Muscle of back (tissue), 11 donors: Measurements from ENCODE around the gene SPATA46. TPM values are rescaled to one million over a fixed set of nuclear protein-coding genes. Genes with fewer than 3 reads are reported as not detected.

Experiments used
- DNase-seq, 3 donors: peaks; one replicate each; pipeline versions ENCODE4 v3.0.0 to v3.0.0-alpha.2; 2013
- polyA plus RNA-seq, 10 donors: library from polyadenylated mRNA; unstranded; fragments of 120-200 nt; gene quantifications; one replicate each; pipeline ENCODE4 v1.2.1, GENCODE V29; 2013; ENCODE audit not compliant: insufficient read length in 10 of 10

The SPATA46 gene
- polyA plus RNA-seq, 10 donors, result 0.13 to 0.81 (median 0.17) TPM; not detected in 7

GRCh38 chr1:162375463-162375862 is 1.2 kb downstream of the SPATA46 start:
- no peak for DNase-seq

DNA sequence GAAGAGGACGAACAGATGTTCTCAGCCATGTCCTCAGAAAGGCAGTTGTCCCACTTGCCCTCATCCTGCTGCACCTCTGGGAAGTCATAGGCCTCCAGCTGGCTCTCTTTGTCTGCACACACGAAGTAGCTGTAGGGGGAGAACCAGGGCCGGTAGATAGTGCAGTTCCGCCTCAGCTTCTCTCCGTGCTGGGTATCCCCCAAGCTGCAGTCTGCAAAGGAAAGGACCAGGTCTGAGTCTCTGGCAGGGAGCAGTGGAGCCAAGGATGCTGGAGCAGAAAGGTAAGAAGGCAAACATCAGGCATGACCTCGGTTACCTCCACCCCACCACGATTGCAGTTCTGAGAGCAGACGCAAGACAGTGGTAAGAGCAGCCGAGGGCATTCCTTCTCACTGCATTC is 2.2 kb downstream of the SPATA46 start:
- DNase-seq, result no peak

DNA sequence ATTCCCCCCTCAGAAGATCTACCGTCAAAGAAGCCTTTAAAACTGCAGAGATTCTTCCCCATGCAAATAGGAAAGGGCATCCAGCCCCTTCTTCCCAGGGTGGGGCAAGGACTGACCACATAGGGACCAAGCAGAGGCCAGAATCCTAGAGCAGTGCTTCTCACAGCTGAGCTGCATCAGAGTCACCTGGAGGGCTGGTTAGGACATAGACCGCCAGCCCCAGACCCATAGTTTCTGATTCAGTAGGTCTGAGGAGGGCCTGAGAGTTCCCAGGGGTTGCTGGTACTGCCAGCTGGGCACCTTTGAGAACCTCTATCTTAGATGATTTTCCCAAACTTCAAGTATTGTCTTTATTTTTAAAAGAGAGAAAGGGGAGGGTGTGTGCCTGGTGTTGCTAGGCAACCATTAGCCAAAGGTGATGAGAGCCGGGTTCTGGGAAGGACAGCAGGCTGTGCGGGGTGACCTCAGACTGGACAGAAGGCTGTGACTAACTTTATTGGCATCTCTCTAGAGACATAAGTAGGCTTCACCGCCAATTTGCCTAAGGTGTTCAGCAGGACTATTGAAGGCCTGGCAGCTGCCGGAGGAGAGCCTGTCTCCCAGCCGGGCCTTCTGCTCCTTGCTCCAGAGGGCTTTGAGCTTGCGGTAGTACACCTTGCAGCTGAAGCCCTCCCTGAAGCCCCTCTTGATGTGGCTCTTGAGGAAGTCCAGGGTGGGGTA is 3.0 kb downstream of the SPATA46 start:
- DNase-seq, result no peak

- DNase-seq, result no peak
Measured at GRCh38 chr1:162373072-162373427, 3.6 kb downstream of the SPATA46 start.

GRCh38 chr1:162372159-162373071 is 4.2 kb downstream of the SPATA46 start:
- no peak for DNase-seq

- DNase-seq, result no peak
Measured at GRCh38 chr1:162371611-162372010, 5.0 kb downstream of the SPATA46 start.

- no peak for DNase-seq
Measured at GRCh38 chr1:162370721-162371120, 5.9 kb downstream of the SPATA46 start.

- no peak for DNase-seq
Measured at GRCh38 chr1:162370161-162370560, 6.5 kb downstream of the SPATA46 start.

DNA sequence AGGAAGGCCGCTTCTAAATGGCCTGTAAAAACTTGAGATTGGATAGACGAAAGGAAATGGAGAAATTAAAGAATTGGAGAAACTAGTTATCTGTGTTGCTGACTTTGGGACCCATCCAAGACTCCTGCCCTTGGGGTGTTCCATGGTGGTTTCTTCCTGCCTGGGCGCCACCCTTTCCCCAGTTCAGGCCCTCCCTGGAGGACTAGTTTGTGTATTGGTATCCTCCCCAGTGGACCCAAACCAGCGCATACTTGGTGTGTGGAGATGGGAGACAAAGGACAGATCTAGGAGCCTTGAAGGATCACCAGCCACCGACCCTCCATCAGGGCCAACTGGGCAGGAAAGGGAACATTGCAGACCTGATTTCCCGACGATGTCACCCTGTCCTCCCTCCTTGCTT is 7.1 kb downstream of the SPATA46 start:
- no peak for DNase-seq

GRCh38 chr1:162368451-162368850 is 8.2 kb downstream of the SPATA46 start:
- no peak for DNase-seq

DNA sequence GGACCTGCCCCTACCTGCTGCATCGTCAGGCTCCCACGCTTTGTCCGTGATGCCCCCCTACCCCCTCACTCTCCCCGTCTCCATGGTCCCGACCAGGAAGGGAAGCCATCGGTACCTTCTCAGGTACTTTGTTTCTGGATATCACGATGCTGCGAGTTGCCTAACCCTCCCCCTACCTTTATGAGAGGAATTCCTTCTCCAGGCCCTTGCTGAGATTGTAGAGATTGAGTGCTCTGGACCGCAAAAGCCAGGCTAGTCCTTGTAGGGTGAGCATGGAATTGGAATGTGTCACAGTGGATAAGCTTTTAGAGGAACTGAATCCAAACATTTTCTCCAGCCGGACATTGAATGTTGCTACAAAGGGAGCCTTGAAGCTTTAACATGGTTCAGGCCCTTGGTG is 8.9 kb downstream of the SPATA46 start:
- no peak for DNase-seq

GRCh38 chr1:162367073-162367472 is 9.6 kb downstream of the SPATA46 start:
- peak in 1 of 3 donors; percentile 22 for DNase-seq

DNA sequence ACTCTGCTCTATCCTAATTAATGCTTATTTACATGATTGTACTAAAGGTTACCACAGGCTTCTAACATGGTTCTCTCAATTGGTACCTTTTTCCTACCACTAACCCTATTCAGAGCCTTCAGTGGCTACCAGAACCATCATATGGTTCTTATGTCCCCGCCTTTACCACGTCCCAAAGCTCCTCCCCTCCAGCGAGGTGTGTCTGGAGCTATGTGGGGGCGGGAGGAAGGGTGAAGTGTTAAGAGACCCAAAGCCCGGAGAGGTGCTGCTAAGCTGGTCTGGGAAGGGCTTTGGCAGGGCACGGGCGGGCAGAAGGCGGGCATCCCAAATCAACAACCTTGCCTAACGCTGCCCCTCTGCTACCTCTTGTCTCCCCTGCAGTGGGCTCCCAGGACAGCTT is 10.0 kb downstream of the SPATA46 start:
- DNase-seq, result no peak

DNA sequence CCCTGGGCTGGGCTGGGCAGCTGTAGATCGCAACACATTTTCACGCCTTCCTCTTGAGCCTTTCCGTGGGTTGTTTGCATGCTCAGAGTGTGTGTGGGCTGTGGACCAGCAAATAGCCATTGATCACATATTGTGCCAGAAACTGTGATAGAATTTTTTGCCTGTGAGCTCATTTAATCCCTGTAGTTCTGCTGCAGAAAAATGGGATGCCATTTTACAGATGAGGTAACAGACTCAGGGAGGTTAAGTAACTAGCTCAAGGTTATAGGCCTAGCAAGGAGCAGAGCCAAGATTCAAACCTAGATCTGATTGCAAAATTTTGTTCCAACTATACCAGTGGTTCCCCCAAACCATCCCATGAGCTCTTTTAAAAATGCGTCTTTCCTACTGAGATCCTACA is 10.5 kb downstream of the SPATA46 start:
- DNase-seq, result no peak

DNA sequence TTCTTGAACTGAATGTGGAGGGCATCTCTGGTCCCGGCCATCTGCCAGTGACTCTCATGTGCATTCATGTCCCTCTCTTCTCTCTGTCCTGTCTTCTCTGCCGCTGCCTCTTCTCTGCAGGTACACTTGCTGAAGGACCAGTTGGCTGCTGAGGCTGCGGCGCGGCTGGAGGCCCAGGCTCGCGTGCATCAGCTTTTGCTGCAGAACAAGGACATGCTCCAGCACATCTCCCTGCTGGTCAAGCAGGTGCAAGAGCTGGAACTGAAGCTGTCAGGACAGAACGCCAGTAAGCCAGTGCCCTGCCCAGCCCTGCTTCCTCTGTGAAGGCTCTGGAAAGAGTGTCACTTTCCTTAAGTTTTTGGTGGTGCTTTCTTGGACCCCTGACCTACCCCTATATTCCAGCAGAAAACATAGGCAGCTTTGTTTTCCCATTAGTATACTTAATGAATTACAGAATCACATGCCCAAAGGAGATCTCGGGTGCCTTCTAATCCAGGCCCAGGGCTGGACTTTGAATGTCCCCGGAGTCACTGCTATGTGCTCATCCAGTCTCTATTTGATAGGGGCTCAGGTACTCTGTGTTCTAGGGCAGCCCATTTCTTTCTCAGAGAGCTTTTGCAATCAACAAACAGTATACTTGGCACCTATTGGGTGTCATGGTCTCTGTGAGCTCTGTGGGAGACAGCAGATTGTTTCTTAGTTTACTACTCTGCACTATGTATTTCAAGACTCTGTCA is 11.2 kb downstream of the SPATA46 start:
- DNase-seq, result no peak

GRCh38 chr1:162364498-162364897 is 12.2 kb downstream of the SPATA46 start:
- DNase-seq, result no peak

DNA sequence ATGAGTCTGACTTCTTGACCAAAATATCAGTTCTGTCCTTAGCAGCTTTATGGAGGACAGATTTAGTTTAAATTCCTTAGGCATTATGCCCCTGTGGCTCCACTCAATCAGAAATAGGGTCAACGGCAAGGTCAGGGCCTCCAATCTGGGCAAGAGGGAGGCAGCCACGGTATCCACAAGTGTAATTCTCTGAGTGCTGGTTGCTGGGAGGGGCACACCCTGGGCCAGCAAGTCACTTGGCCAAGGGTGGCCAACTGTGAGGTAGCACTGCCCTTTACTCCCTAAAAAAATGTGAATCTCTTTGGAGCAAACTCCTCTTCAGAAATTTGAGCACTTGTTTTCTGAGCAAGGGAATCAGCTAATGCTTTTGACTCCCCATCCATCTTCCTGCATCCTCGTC is 12.8 kb downstream of the SPATA46 start:
- DNase-seq, result no peak

DNA sequence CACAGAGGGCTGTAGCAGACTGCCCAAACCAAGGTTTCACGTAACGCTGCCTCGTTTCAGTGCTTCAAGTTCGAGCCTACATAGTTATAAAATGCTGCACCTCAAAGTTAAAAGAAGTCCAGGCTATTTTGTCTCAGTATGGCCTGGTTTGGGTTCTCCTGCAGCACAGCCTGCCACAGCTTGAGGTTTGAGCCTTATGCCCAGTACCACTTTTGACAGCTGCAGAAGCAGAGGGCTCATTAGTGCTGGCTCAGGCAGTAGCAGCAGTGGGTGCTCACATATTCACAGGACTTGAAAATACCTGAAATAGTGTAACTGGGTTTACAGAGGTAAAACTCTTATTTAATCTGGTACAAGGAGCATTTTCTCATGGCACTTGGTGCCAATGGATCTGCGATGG is 15.3 kb downstream of the SPATA46 start:
- DNase-seq, result no peak

GRCh38 chr1:162360874-162361260 is 15.8 kb downstream of the SPATA46 start:
- DNase-seq, result no peak

GRCh38 chr1:162360237-162360873 is 16.3 kb downstream of the SPATA46 start:
- no peak for DNase-seq

GRCh38 chr1:162359523-162360236 is 17.0 kb downstream of the SPATA46 start:
- no peak for DNase-seq
